Stimulated activated memory B cell treated with anti-CD40 and anti-IgM and Interleukin-4, amounts not matched to agents 10 μg/mL and 1 μg/mL and 100 μg/mL, for 72 hours (primary cell): ENCODE data around the gene ZSWIM8.

Source experiments
- ATAC-seq: fragments of 150-1000 bp; cut with Tn5 transposase; 2 replicates; pipeline ENCODE4 v1.10.0; 2021
- H3K27ac Mint-ChIP-seq: one replicate; pipeline ENCODE4 v1.8.0; 2022; ENCODE audit warnings: mild to moderate bottlenecking, mixed read lengths
- H3K27me3 Mint-ChIP-seq: one replicate; pipeline ENCODE4 v1.8.0; 2022; ENCODE audit warnings: mixed read lengths
- H3K36me3 Mint-ChIP-seq: one replicate; pipeline ENCODE4 v1.8.0; 2022; ENCODE audit warnings: mixed read lengths
- H3K4me1 Mint-ChIP-seq: one replicate; pipeline ENCODE4 v1.8.0; 2022; ENCODE audit warnings: mixed read lengths
- H3K4me3 Mint-ChIP-seq: one replicate; pipeline ENCODE4 v1.8.0; 2022; ENCODE audit warnings: mild to moderate bottlenecking, moderate library complexity, mixed read lengths
- H3K9me3 Mint-ChIP-seq: one replicate; pipeline ENCODE4 v1.8.0; 2022; ENCODE audit warnings: mixed read lengths

ZSWIM8 gene

DNA sequence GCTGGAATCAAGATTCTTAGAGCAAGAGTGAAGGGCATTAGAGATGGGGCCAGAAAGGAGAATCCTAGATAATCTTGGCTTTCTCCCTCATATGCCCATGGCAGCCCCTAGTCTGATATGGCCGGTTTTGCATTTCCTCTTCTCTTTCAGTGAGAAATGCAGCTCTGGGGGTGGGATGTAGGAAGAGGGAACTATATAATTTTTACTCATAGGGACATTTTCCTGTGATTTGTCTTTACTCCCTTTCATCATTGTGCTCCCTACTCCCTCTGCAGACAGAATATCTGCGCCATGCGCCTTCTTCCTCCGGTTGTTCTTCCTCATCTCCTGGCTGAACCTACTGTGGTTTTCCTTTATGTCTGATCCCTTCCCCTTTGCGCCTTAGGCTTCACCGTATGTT, 20.3 kb upstream of the ZSWIM8 start:
- Mint-ChIP-seq H3K9me3 (no peaks in the 10 kb centered on the region), H3K4me3 (no peak overlapping the region), H3K27me3 (no peaks in the 10 kb centered on the region), H3K36me3 (peaks cover 87% of the 10 kb centered on the region), H3K4me1 (peaks cover 43% of the 10 kb centered on the region), H3K27ac (peak overlapping the region; percentile 36)
- ATAC-seq = no peak

GRCh38 chr10:73768881-73769280, 16.5 kb upstream of the ZSWIM8 start:
- H3K27me3 Mint-ChIP-seq = no peaks in the 10 kb centered on the region
- H3K27ac Mint-ChIP-seq = peak overlapping the region; percentile 38
- no peak for ATAC-seq
- no peaks in the 10 kb centered on the region for H3K9me3 Mint-ChIP-seq
- no peak overlapping the region for H3K4me3 Mint-ChIP-seq
- peaks cover 68% of the 10 kb centered on the region for H3K36me3 Mint-ChIP-seq
- peaks cover 34% of the 10 kb centered on the region for H3K4me1 Mint-ChIP-seq

DNA sequence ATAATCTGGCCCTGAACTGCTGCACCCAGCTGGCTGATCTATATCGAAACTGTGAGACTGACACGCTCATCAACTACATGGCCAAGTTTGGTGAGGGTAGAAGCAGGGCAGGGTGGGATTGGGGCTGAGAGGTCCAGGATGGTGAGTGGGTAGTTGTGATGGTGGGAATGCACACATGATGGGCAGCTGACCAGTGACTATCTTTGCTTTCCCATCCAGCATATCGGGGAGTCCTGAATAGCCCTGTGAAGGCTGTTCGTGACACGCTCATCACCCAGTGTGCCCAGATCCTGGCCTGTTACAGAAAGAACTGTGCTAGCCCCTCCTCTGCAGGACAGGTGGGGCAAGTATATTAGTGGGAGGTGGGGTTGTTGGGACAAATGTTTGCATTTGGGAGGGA, 16.0 kb upstream of the ZSWIM8 start:
- no peaks in the 10 kb centered on the region for H3K9me3 Mint-ChIP-seq
- H3K36me3 Mint-ChIP-seq = peaks cover 71% of the 10 kb centered on the region
- H3K27me3 Mint-ChIP-seq = no peaks in the 10 kb centered on the region
- peaks cover 38% of the 10 kb centered on the region for H3K4me1 Mint-ChIP-seq
- no peak for ATAC-seq
- H3K4me3 Mint-ChIP-seq = no peak overlapping the region
- peak overlapping the region; percentile 38 for H3K27ac Mint-ChIP-seq

DNA sequence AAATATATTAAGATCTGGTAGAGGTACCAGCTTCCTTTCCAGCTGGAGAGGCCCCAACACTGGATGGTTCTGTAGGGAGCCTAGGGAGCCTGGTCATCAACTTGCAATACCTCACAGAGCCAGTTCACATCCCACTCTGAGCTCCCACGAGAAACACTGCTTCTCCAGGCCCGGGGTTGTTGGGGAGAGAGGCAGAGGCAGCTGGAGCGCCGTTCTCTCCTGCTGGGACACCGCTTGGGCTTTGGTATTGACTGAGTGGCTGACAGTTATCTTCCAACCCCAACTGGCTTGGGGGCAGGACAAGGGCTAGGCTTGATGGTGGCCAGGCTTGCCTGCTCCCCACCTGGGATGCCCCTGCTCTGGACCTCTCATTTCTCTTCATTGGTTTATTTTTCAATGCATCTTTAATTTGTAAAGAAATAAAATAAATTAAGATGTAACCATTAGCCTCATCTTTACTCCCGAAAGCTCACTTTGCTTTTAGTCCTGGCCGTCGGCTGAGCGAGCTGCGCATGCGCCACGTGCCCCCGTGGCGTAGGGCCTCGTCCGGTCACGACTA, 13.6 kb upstream of the ZSWIM8 start:
- Mint-ChIP-seq H3K27me3 (no peaks in the 10 kb centered on the region), H3K9me3 (no peaks in the 10 kb centered on the region), H3K4me1 (peaks cover 50% of the 10 kb centered on the region), H3K36me3 (peaks cover 57% of the 10 kb centered on the region), H3K27ac (peak overlapping the region; percentile 75), H3K4me3 (peak overlapping the region; percentile 80)
- ATAC-seq = peak; percentile 78

DNA sequence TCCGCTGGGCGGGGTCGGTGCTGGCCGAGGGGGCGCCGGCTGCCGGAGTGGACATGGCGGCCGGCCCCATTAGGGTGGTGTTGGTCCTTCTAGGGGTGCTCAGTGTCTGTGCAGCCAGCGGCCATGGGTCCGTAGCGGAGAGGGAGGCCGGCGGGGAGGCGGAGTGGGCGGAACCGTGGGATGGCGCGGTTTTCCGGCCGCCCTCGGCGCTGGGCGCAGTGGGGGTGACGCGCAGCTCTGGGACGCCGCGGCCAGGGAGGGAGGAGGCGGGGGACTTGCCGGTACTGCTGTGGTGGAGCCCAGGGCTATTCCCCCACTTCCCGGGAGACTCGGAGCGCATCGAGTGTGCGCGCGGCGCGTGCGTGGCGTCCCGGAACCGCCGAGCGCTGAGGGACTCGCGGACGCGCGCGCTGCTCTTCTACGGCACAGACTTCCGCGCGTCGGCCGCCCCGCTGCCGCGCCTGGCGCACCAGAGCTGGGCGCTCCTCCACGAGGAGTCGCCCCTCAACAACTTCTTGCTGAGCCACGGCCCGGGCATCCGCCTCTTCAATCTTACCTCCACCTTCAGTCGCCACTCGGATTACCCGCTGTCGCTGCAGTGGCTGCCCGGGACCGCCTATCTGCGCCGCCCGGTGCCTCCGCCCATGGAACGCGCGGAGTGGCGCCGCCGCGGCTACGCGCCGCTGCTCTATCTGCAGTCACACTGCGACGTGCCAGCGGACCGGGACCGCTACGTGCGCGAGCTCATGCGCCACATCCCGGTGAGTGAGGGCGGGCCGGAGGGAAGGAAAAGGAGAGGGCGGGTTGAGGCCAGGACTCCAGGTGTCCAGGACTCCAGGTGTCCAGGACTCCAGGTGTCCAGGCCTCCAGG, 12.9 kb upstream of the ZSWIM8 start:
- Mint-ChIP-seq H3K4me1 (peaks cover 50% of the 10 kb centered on the region), H3K36me3 (peaks cover 56% of the 10 kb centered on the region), H3K4me3 (peak overlapping the region; percentile 80), H3K9me3 (no peaks in the 10 kb centered on the region), H3K27ac (peak overlapping the region; percentile 75), H3K27me3 (no peaks in the 10 kb centered on the region)
- ATAC-seq = peak; percentile 87

DNA sequence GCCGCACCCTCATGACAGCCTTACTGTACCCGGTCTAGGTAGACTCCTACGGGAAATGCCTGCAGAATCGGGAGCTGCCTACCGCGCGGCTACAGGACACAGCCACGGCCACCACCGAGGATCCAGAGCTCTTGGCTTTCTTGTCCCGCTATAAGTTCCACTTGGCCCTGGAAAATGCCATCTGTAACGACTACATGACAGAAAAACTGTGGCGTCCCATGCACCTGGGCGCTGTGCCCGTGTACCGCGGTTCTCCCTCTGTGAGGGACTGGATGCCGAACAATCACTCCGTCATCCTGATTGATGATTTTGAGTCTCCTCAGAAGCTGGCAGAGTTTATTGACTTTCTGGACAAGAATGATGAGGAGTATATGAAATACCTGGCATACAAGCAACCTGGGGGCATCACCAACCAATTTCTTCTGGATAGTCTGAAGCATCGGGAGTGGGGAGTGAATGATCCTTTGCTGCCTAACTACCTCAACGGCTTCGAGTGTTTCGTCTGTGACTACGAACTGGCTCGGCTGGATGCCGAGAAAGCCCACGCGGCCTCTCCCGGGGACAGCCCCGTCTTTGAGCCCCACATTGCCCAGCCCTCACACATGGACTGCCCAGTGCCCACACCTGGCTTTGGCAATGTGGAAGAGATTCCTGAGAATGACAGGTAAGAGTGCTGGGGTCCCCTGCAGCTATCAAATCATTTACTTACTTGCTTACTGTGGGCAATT, 12.1 kb upstream of the ZSWIM8 start:
- peaks cover 48% of the 10 kb centered on the region for H3K36me3 Mint-ChIP-seq
- ATAC-seq = no peak

DNA sequence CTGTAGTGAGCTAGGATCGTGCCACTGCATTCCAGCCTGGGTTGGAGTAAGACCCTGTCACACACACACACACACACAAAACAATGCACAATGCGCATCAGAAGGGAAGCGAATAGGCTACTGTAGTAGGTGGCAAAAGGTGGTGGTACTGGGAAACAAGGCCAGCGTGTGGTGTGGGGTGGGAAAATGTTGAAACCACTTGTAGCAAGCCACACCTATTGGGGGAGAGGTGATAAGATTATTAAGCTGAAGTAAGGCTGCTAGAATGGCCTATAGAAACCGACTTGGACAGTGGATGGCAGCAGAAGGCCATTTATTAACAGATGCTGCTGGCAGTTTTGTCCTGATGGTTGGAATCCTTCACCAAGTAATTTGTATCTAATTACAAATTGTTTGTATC, 10.8 kb upstream of the ZSWIM8 start:
- Mint-ChIP-seq H3K27ac (peak overlapping the region; percentile 75), H3K27me3 (no peaks in the 10 kb centered on the region), H3K4me3 (peak overlapping the region; percentile 80), H3K36me3 (peaks cover 37% of the 10 kb centered on the region), H3K9me3 (no peaks in the 10 kb centered on the region), H3K4me1 (peaks cover 34% of the 10 kb centered on the region)
- no peak for ATAC-seq

More for the DNA sequence above, 12.1 kb upstream of the ZSWIM8 start:
- H3K27me3 Mint-ChIP-seq = no peaks in the 10 kb centered on the region
- peak overlapping the region; percentile 75 for H3K27ac Mint-ChIP-seq
- peak overlapping the region; percentile 80 for H3K4me3 Mint-ChIP-seq
- H3K4me1 Mint-ChIP-seq = peaks cover 43% of the 10 kb centered on the region
- H3K9me3 Mint-ChIP-seq = no peaks in the 10 kb centered on the region

- Mint-ChIP-seq H3K4me3 (no peak overlapping the region), H3K36me3 (peaks cover 26% of the 10 kb centered on the region), H3K27ac (no peak overlapping the region), H3K9me3 (no peaks in the 10 kb centered on the region), H3K4me1 (peaks cover 52% of the 10 kb centered on the region), H3K27me3 (no peaks in the 10 kb centered on the region)
- ATAC-seq = no peak
Measured at GRCh38 chr10:73779018-73779417, 6.4 kb upstream of the ZSWIM8 start.

DNA sequence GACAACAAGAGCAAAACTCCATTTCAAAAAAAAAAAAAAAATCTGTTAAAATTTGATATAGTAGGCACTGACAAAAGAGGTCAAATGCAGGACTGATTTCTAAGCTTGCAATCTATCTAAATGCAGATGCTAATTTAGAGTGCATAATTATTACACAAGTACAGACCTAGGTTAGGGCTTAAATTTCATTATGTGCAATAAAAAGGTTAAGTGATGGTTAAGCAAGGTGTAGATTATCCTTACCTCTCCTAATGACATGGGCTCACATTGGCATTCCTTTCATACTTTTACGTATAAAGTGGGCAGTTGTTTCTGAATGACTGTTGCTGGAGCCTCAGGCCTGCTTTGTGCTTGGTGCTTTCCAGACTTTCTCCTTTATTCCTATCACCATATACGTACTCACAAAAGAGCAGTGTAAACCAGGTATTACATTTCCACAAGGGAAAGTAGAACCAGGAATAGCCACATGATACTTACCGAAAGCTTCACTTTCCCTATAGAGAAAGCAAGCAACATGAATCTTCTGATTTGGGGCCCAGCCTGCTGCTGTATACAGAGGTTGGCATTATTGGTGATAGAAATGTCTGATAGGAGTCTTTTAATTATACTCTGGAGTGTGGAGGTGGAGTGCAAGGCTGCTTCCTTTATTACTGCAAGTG, 5.7 kb upstream of the ZSWIM8 start:
- Mint-ChIP-seq H3K4me3 (peak overlapping the region; percentile 32), H3K36me3 (peaks cover 19% of the 10 kb centered on the region), H3K4me1 (peaks cover 45% of the 10 kb centered on the region), H3K9me3 (no peaks in the 10 kb centered on the region), H3K27me3 (no peaks in the 10 kb centered on the region), H3K27ac (peak overlapping the region; percentile 92)
- ATAC-seq = no peak

- no peak for ATAC-seq
- Mint-ChIP-seq H3K27me3 (no peaks in the 10 kb centered on the region), H3K4me1 (peaks cover 44% of the 10 kb centered on the region), H3K4me3 (peak overlapping the region; percentile 95), H3K9me3 (no peaks in the 10 kb centered on the region), H3K27ac (peak overlapping the region; percentile 92), H3K36me3 (peaks cover 16% of the 10 kb centered on the region)
Measured at GRCh38 chr10:73780301-73780700, 5.1 kb upstream of the ZSWIM8 start.

DNA sequence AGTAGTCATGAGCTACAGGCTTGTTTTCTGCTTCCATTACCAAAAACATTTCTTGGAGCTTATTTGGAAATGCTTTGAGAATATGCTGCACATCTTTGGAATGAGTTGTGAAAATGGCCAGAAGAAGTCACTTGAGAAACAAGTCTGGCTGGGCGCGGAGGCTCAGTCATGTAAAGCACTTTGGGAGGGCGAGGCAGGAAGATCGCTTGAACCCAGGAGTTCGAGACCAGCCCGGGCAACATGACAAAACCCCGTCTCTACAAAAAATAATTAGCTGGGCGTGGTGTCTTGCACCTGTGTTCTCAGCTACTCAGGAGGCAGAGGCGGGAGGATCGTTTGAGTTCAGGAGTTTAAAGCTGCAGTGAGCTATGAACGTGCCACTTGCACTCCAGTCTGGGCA, 4.4 kb upstream of the ZSWIM8 start:
- peaks cover 13% of the 10 kb centered on the region for H3K36me3 Mint-ChIP-seq
- H3K27ac Mint-ChIP-seq = peak overlapping the region; percentile 92
- H3K4me1 Mint-ChIP-seq = peaks cover 43% of the 10 kb centered on the region

DNA sequence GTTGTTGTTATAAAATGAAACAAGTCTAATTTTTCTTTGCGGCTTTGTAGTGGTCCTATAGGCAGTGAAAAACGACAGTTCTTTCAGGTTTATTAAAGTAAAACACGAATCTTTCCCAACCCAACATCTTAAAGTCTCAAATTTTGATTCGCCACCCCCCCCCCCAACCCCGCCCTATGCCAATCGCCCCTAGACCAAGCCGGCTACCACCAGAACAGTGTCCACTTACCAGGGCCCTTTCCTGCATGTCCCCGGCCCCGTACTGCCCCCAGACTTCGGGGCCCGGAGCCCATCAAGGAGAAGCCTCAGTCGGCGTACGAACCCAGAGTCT, 3.9 kb upstream of the ZSWIM8 start:
- peaks cover 13% of the 10 kb centered on the region for H3K36me3 Mint-ChIP-seq
- ATAC-seq = peak; percentile 2
- H3K4me3 Mint-ChIP-seq = peak overlapping the region; percentile 95
- no peaks in the 10 kb centered on the region for H3K9me3 Mint-ChIP-seq
- H3K4me1 Mint-ChIP-seq = peaks cover 48% of the 10 kb centered on the region
- H3K27me3 Mint-ChIP-seq = no peaks in the 10 kb centered on the region
- peak overlapping the region; percentile 92 for H3K27ac Mint-ChIP-seq

More for the DNA sequence above, 4.4 kb upstream of the ZSWIM8 start:
- Mint-ChIP-seq H3K27me3 (no peaks in the 10 kb centered on the region), H3K4me3 (peak overlapping the region; percentile 95), H3K9me3 (no peaks in the 10 kb centered on the region)
- no peak for ATAC-seq

GRCh38 chr10:73781879-73782748, 3.3 kb upstream of the ZSWIM8 start, which contains the start of gene CHCHD1:
TSS of gene CHCHD1 (plus strand) at chr10:73782048. CDS start at chr10:73782076, 28 bp downstream.
- peaks cover 51% of the 10 kb centered on the region for H3K4me1 Mint-ChIP-seq
- H3K27me3 Mint-ChIP-seq = no peaks in the 10 kb centered on the region

DNA sequence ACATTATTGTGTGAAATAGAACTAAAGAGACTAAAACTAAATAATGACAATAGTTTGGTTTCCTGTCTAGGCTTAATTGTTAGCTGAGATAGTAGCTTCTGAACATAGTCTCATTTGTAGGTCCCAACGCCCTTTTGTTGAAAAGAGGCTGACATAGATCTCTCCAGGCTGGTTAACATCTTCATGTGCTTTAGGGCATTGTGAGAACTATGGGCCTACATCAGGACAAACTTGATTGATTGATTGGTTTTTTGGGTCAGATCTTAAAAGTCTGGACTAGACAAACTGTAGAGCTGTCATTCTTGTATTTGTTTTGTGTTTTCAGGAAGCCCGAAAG, 2.7 kb upstream of the ZSWIM8 start:
- Mint-ChIP-seq H3K27ac (peak overlapping the region; percentile 92), H3K4me1 (peaks cover 56% of the 10 kb centered on the region), H3K9me3 (no peaks in the 10 kb centered on the region), H3K27me3 (no peaks in the 10 kb centered on the region), H3K4me3 (peak overlapping the region; percentile 95), H3K36me3 (peaks cover 13% of the 10 kb centered on the region)
- ATAC-seq = no peak

More at GRCh38 chr10:73781879-73782748, 3.3 kb upstream of the ZSWIM8 start, which contains the start of gene CHCHD1:
- H3K36me3 Mint-ChIP-seq = peaks cover 13% of the 10 kb centered on the region
- peak; percentile 83 for ATAC-seq
- H3K27ac Mint-ChIP-seq = peak within 1 kb of the TSS; percentile 92
- no peaks in the 10 kb centered on the region for H3K9me3 Mint-ChIP-seq
- H3K4me3 Mint-ChIP-seq = peak within 1 kb of the TSS; percentile 95
